Measurements from ENCODE around the gene SLC22A23.
"Not testable (repeated sequence)": the region's sequence is repeated elsewhere in the genome, so short reads cannot be mapped to it uniquely, and the experiment has no call there.

SLC22A23 gene

GRCh38 chr6:3386374-3386857, 70.4 kb downstream of the SLC22A23 start:
- H3K4me1 ChIP-seq (ENCODE audit: control insufficient read depth in 1 of 2, insufficient read depth in 1 of 2, low read depth in 1 of 2, low read length in 1 of 2), result no peaks in the 10 kb centered on the region
- no peak overlapping the region for H3K4me3 ChIP-seq (ENCODE audit: low read depth in 1 of 2, low read length in 1 of 2)
- TF ChIP-seq, protein P1, sequence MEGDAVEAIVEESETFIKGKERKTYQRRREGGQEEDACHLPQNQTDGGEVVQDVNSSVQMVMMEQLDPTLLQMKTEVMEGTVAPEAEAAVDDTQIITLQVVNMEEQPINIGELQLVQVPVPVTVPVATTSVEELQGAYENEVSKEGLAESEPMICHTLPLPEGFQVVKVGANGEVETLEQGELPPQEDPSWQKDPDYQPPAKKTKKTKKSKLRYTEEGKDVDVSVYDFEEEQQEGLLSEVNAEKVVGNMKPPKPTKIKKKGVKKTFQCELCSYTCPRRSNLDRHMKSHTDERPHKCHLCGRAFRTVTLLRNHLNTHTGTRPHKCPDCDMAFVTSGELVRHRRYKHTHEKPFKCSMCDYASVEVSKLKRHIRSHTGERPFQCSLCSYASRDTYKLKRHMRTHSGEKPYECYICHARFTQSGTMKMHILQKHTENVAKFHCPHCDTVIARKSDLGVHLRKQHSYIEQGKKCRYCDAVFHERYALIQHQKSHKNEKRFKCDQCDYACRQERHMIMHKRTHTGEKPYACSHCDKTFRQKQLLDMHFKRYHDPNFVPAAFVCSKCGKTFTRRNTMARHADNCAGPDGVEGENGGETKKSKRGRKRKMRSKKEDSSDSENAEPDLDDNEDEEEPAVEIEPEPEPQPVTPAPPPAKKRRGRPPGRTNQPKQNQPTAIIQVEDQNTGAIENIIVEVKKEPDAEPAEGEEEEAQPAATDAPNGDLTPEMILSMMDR (IDR thresholded peaks at IDR 0.05), result no peak
- peaks cover 2% of the 10 kb centered on the region for H3K27me3 ChIP-seq
- H3K9me3 ChIP-seq, result no peaks in the 10 kb centered on the region
- no peak overlapping the region for H3K27ac ChIP-seq
- H3K36me3 ChIP-seq, result no peaks in the 10 kb centered on the region

DNA sequence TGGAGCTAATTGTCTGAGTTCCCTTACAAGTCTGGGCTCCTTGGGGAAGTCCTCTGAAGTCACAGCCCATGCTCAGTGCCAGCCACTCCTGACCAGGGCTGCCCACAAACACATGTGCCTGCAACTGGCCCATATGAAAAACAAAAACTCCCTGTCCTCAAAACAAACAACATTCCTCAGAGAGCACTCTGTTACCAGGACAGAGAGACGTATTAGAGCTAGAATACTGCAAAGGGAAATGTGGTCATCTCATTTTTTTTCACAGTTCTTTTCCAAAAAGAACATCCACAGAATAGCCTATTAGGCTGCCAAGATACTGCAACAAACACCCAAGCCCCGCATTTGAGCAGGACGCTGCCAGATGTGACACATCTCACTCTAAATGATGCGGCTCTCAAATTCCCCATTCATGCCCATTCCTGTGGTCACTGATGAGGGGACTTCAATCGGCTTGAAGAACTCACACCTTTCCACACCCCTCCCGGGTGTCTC, 71.1 kb downstream of the SLC22A23 start:
- Histone ChIP-seq H3K27me3 (peaks cover 9% of the 10 kb centered on the region), H3K9me3 (no peaks in the 10 kb centered on the region), H3K27ac (no peak overlapping the region), H3K4me1 (ENCODE audit: control insufficient read depth in 1 of 2, insufficient read depth in 1 of 2, low read depth in 1 of 2, low read length in 1 of 2) (no peaks in the 10 kb centered on the region), H3K4me3 (ENCODE audit: low read depth in 1 of 2, low read length in 1 of 2) (no peak overlapping the region), H3K36me3 (no peaks in the 10 kb centered on the region)
- TF ChIP-seq, protein P1 (IDR thresholded peaks at IDR 0.05), result no peak

DNA sequence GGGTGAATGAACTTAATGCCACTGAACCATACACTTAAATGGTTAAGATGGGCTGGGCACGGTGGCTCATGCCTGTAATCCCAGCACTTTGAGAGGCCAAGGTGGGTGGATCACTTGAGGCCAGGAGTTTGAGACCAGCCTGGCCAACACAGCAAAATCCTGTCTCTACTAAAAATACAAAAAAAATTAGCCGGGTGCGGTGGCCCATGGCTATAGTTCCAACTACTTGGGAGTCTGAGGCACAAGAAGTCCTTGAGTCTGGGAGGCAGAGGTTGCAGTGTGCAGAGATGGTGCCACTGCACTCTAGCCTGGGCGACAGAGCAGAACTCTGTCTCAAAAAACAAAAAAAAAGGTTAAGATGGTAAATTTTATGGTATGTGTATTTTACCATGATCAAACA, 71.7 kb downstream of the SLC22A23 start:
- not testable (repeated sequence) for H3K36me3 ChIP-seq; H3K9me3 ChIP-seq; H3K4me3 ChIP-seq (ENCODE audit: low read depth in 1 of 2, low read length in 1 of 2); H3K4me1 ChIP-seq (ENCODE audit: control insufficient read depth in 1 of 2, insufficient read depth in 1 of 2, low read depth in 1 of 2, low read length in 1 of 2); H3K27ac ChIP-seq
- H3K27me3 ChIP-seq, result peaks cover 11% of the 10 kb centered on the region

- no peaks in the 10 kb centered on the region for H3K9me3 ChIP-seq
- no peak overlapping the region for H3K4me3 ChIP-seq (ENCODE audit: low read depth in 1 of 2, low read length in 1 of 2)
- H3K36me3 ChIP-seq, result no peaks in the 10 kb centered on the region
- H3K27ac ChIP-seq, result no peak overlapping the region
- H3K4me1 ChIP-seq (ENCODE audit: control insufficient read depth in 1 of 2, insufficient read depth in 1 of 2, low read depth in 1 of 2, low read length in 1 of 2), result no peaks in the 10 kb centered on the region
- TF ChIP-seq, protein P1 (IDR thresholded peaks at IDR 0.05), result no peak
- H3K27me3 ChIP-seq, result peaks cover 18% of the 10 kb centered on the region
These were observed 72.4 kb downstream of the SLC22A23 start for GRCh38 chr6:3384241-3385143.

DNA sequence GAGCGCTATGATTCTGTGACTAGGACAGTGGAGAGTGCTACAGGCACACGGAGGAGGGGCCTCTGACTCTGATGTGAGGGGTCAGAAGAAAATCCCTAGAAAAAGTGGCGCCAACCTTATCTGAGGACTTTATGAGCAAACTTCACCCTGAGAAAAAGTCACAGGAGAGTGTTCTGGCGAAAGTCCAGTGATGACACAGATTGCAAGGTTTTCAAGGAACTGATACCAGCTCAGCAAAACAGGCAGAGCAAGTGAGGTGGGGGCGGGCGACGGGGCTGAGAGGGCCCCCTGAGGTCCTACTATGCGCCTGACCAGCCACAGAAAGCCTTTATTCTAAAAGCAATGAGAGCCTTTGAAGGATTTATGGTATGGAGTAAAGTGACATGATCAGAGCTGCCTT, 73.3 kb downstream of the SLC22A23 start:
- TF ChIP-seq, protein P1 (IDR thresholded peaks at IDR 0.05), result no peak
- peaks cover 26% of the 10 kb centered on the region for H3K27me3 ChIP-seq
- no peaks in the 10 kb centered on the region for H3K36me3 ChIP-seq
- no peak overlapping the region for H3K27ac ChIP-seq
- H3K9me3 ChIP-seq, result no peaks in the 10 kb centered on the region
- H3K4me1 ChIP-seq (ENCODE audit: control insufficient read depth in 1 of 2, insufficient read depth in 1 of 2, low read depth in 1 of 2, low read length in 1 of 2), result no peaks in the 10 kb centered on the region
- no peak overlapping the region for H3K4me3 ChIP-seq (ENCODE audit: low read depth in 1 of 2, low read length in 1 of 2)

All from neutrophil (primary cell).